Breast epithelium (tissue), 4 donors: ENCODE results near the gene NOD2. TPM values are rescaled to one million over a fixed set of nuclear protein-coding genes. Genes with fewer than 3 reads are reported as not detected.
A peak's percentile ranks its signal among the peaks of the same experiment; 100 is the strongest.

ENCODE experiments used
- DNase-seq, 2 donors: peaks; one replicate each; pipeline ENCODE4 v3.0.0-alpha.2; 2019; ENCODE audit warnings: low spot score in 2 of 2
- H3K27ac ChIP-seq, 2 donors: fragments of 200-600 bp; sonication (generic) in 1 of 2; one replicate each; pipeline ENCODE4 v1.5.1; 2016 to 2019; ENCODE audit warnings: mild to moderate bottlenecking in 1 of 2
- H3K27me3 ChIP-seq, 2 donors: fragments of 200-600 bp; sonication (generic) in 1 of 2; one replicate each; pipeline versions ENCODE4 v1.5.1 to v1.6.0; 2017 to 2019; ENCODE audit warnings: control low read depth in 1 of 2, mild to moderate bottlenecking in 1 of 2
- H3K36me3 ChIP-seq: fragments of 200-600 bp; one replicate; pipeline ENCODE4 v1.5.1; 2019
- H3K4me1 ChIP-seq, 2 donors: fragments of 200-600 bp; sonication (generic); one replicate each; pipeline ENCODE4 v1.5.1; 2016 to 2019; ENCODE audit warnings: control low read depth in 1 of 2
- H3K4me3 ChIP-seq, 3 donors: fragments of 200-600 bp; sonication (generic); 1 replicate in 2 of 3; 2 replicates in 1 of 3; pipeline ENCODE4 v1.5.1; 2016 to 2019; ENCODE audit warnings: mild to moderate bottlenecking in 3 of 3, moderate library complexity in 2 of 3
- H3K9me3 ChIP-seq, 2 donors: fragments of 200-600 bp; sonication (generic) in 1 of 2; one replicate each; pipeline ENCODE4 v1.5.1; 2016 to 2019; ENCODE audit warnings: control low read depth in 1 of 2
- CTCF ChIP-seq, 3 donors: fragments of 450-650 bp; IDR thresholded peaks; one replicate each; pipeline ENCODE4 v1.5.1; 2016 to 2017; ENCODE audit warnings: antibody characterized with exemption in 3 of 3, mild to moderate bottlenecking in 3 of 3, moderate library complexity in 3 of 3
- POLR2A ChIP-seq: fragments of 450-650 bp; IDR thresholded peaks from one replicate; pipeline ENCODE4 v1.6.1; 2016; ENCODE audit warnings: antibody characterized with exemption, mild to moderate bottlenecking, moderate library complexity
- POLR2AphosphoS5 ChIP-seq, 3 donors: sonication (generic); formaldehyde crosslinking; IDR thresholded peaks; one replicate each; pipeline ENCODE4 v1.6.1; 2017; ENCODE audit warnings: antibody characterized with exemption in 3 of 3
- intact Hi-C: fragments of 100-400 bp; cut with DNase I; formaldehyde crosslinking; loops from one replicate; pipeline ENCODE4 v1.15.1; 2023; ENCODE audit warnings: low total_unique reads
- total RNA-seq, 3 donors: library from RNA; depleted of rRNA; stranded (reverse); fragments of >200 nt; gene quantifications; one replicate each; pipeline ENCODE4 v1.1.0, GENCODE V29; 2016

Gene NOD2
- total RNA-seq, 3 donors from 2014 or later = 2.6 to 4.9 (median 3.8) TPM

- TF ChIP-seq CTCF (IDR thresholded peaks at IDR 0.05) = no peak
- no peak for TF ChIP-seq POLR2AphosphoS5 (IDR thresholded peaks at IDR 0.05)
- TF ChIP-seq POLR2A = no peak
- Histone ChIP-seq H3K27ac (no peak overlapping the region), H3K36me3 (no peaks in the 10 kb centered on the region), H3K27me3 (no peaks in the 10 kb centered on the region), H3K4me3 (peak overlapping the region; percentile 23 to 43 (median 26)), H3K4me1 (no peaks in the 10 kb centered on the region), H3K9me3 (no peaks in the 10 kb centered on the region)
- intact Hi-C loops = no loop called here
- no peak for DNase-seq
Measured at GRCh38 chr16:50680556-50680893, 12.9 kb upstream of the NOD2 start.

- H3K4me3 ChIP-seq = peak within 1 kb of the TSS; percentile 23 to 43 (median 26)
- H3K27ac ChIP-seq = no peak within 1 kb of the TSS
- no peaks in the 10 kb centered on the region for H3K4me1 ChIP-seq
- H3K27me3 ChIP-seq = no peaks in the 10 kb centered on the region
- intact Hi-C loops = no loop called here
- TF ChIP-seq POLR2A (no peak), CTCF (IDR thresholded peaks at IDR 0.05) (no peak), POLR2AphosphoS5 (IDR thresholded peaks at IDR 0.05) (no peak)
- no peaks in the 10 kb centered on the region for H3K9me3 ChIP-seq
- H3K36me3 ChIP-seq = no peaks in the 10 kb centered on the region
- DNase-seq = no peak
Measured at GRCh38 chr16:50681021-50681885, 12.2 kb upstream of the NOD2 start, which contains the start of gene SNX20. Gene SNX20, minus strand, starts transcription at chr16:50681312. Its CDS starts 3,786 bp downstream, at chr16:50677526.

GRCh38 chr16:50683689-50684374 is 9.6 kb upstream of the NOD2 start:
- TF ChIP-seq POLR2AphosphoS5 (IDR thresholded peaks at IDR 0.05) (no peak), POLR2A (no peak), CTCF (IDR thresholded peaks at IDR 0.05) (no peak)
- no peaks in the 10 kb centered on the region for H3K27me3 ChIP-seq
- no peak for DNase-seq
- H3K9me3 ChIP-seq = no peaks in the 10 kb centered on the region
- no peaks in the 10 kb centered on the region for H3K4me1 ChIP-seq
- no peak overlapping the region for H3K27ac ChIP-seq
- no peaks in the 10 kb centered on the region for H3K36me3 ChIP-seq
- intact Hi-C loops = no loop called here
- no peak overlapping the region for H3K4me3 ChIP-seq

GRCh38 chr16:50684823-50685461 is 8.5 kb upstream of the NOD2 start:
- no peaks in the 10 kb centered on the region for H3K36me3 ChIP-seq
- DNase-seq = no peak
- no peaks in the 10 kb centered on the region for H3K27me3 ChIP-seq
- H3K27ac ChIP-seq = no peak overlapping the region
- intact Hi-C loops = no loop called here
- no peaks in the 10 kb centered on the region for H3K9me3 ChIP-seq
- H3K4me3 ChIP-seq = no peak overlapping the region
- H3K4me1 ChIP-seq = no peaks in the 10 kb centered on the region
- TF ChIP-seq CTCF (IDR thresholded peaks at IDR 0.05) (no peak), POLR2AphosphoS5 (IDR thresholded peaks at IDR 0.05) (no peak), POLR2A (no peak)
